DMS 273 (cell line): ENCODE measurements around the gene TLK2.
"Not testable (repeated sequence)": the region's sequence is repeated elsewhere in the genome, so short reads cannot be mapped to it uniquely, and the experiment has no call there.

Experiments used
- DNase-seq: peaks from one replicate; lab custom pipeline; 2025; ENCODE audit not compliant: unreplicated experiment; lab: John Stamatoyannopoulos, UW

TLK2 gene

GRCh38 chr17:62599964-62600657, 121.5 kb downstream of the TLK2 start:
- no peak for DNase-seq

GRCh38 chr17:62600805-62601204, 122.2 kb downstream of the TLK2 start:
- no peak for DNase-seq

- no peak for DNase-seq
These were observed 122.8 kb downstream of the TLK2 start for GRCh38 chr17:62601471-62601870.

GRCh38 chr17:62603783-62604182, 125.2 kb downstream of the TLK2 start:
- not testable (repeated sequence) for DNase-seq

- DNase-seq = no peak
These were observed 127.0 kb downstream of the TLK2 start for GRCh38 chr17:62605588-62605987.

GRCh38 chr17:62611292-62611691, 132.7 kb downstream of the TLK2 start:
- no peak for DNase-seq

GRCh38 chr17:62611728-62612127, 133.1 kb downstream of the TLK2 start:
- no peak for DNase-seq

GRCh38 chr17:62612289-62612688, 133.7 kb downstream of the TLK2 start:
- DNase-seq = not testable (repeated sequence)

- DNase-seq = not testable (repeated sequence)
These were observed 134.5 kb downstream of the TLK2 start for GRCh38 chr17:62613095-62613494.

- DNase-seq = peak; percentile 83
These were observed 135.5 kb downstream of the TLK2 start for GRCh38 chr17:62614142-62614541.

GRCh38 chr17:62615503-62615902, 136.9 kb downstream of the TLK2 start:
- DNase-seq = no peak

GRCh38 chr17:62616993-62617893, 138.6 kb downstream of the TLK2 start:
- peak; percentile 16 for DNase-seq

GRCh38 chr17:62617894-62618472, 139.4 kb downstream of the TLK2 start:
- DNase-seq = no peak

GRCh38 chr17:62618647-62619416, 140.2 kb downstream of the TLK2 start:
- DNase-seq = no peak

- no peak for DNase-seq
These were observed 141.0 kb downstream of the TLK2 start for GRCh38 chr17:62619417-62620155.

- DNase-seq = no peak
These were observed 142.6 kb downstream of the TLK2 start for GRCh38 chr17:62621223-62621622.

GRCh38 chr17:62625184-62625869, 146.7 kb downstream of the TLK2 start:
- no peak for DNase-seq

- DNase-seq = no peak
These were observed 147.2 kb downstream of the TLK2 start for GRCh38 chr17:62625870-62626200.

GRCh38 chr17:62626719-62627218, 148.1 kb downstream of the TLK2 start:
- DNase-seq = peak; percentile 57
